A549 (cell line): ENCODE results near the gene ECPAS. TPM values are rescaled to one million over a fixed set of nuclear protein-coding genes. Genes with fewer than 3 reads are reported as not detected.

ENCODE experiments used
- ATAC-seq, 2 experiments: fragments of 200-7000 bp in 1 of 2; fragments of >200 bp in 1 of 2; cut with Nextera tagmentation in 1 of 2; cut with Tn5 transposase in 1 of 2; 3 replicates each; pipeline versions ENCODE4 v1.8.0 to v1.9.1; 2018 to 2020; ENCODE audit warnings: mild to moderate bottlenecking in 1 of 2, moderate library complexity in 1 of 2
- CTCF ChIA-PET: fragments of 300-600 bp; sonication (Branson Sonifier 250); formaldehyde crosslinking; extraction: SDS; loops from one replicate; lab custom pipeline; 2021; ENCODE audit warnings: antibody characterized with exemption, inconsistent platforms; lab: Yijun Ruan, JAX
- POLR2A ChIA-PET: fragments of 350-600 bp; formaldehyde crosslinking; extraction: SDS; loops from one replicate; lab custom pipeline; 2021; ENCODE audit warnings: antibody characterized with exemption, inconsistent platforms; lab: Yijun Ruan, JAX
- DNase-seq, 2 experiments: peaks; one replicate each; pipeline versions ENCODE4 v3.0.0 to v3.0.0-alpha.2; 2011 to 2016; ENCODE audit warnings: low read depth in 1 of 2, low spot score in 1 of 2
- FAIRE-seq: peaks from 2 replicates; lab custom pipeline; 2011; peaks lifted over from hg19 to GRCh38; lab: Jason Lieb, UNC
- H3K27ac ChIP-seq, 2 experiments: fragments of >200 bp; sonication (Bioruptor Twin); formaldehyde crosslinking; 3 replicates each; pipeline ENCODE4 v1.5.1; 2016 to 2017
- H3K4me1 ChIP-seq: fragments of >200 bp; sonication (Bioruptor Twin); formaldehyde crosslinking; 3 replicates; pipeline ENCODE4 v1.6.1; 2016
- H3K4me2 ChIP-seq: fragments of >200 bp; sonication (Bioruptor Twin); formaldehyde crosslinking; 3 replicates; pipeline ENCODE4 v1.6.1; 2016
- H3K4me3 ChIP-seq: fragments of >200 bp; sonication (Bioruptor Twin); formaldehyde crosslinking; 3 replicates; pipeline ENCODE4 v1.5.1; 2016
- H3K9me3 ChIP-seq: fragments of >200 bp; sonication (Bioruptor Twin); formaldehyde crosslinking; 3 replicates; pipeline ENCODE4 v1.6.1; 2016
- ATOH8 ChIP-seq: fragments of 250-450 bp; sonication (Bioruptor Pico); IDR thresholded peaks from 2 replicates; pipeline ENCODE4 v1.5.0; 2020; ENCODE audit warnings: low read depth, mild to moderate bottlenecking, moderate library complexity
- E2F6 ChIP-seq: IDR thresholded peaks from 2 replicates; pipeline ENCODE4 v1.6.1; 2012; ENCODE audit warnings: low read depth, borderline replicate concordance
- EP300 ChIP-seq, 2 experiments: fragments of >200 bp; sonication (Bioruptor Twin); formaldehyde crosslinking; IDR thresholded peaks; 2 replicates in 1 of 2; 3 replicates in 1 of 2; pipeline ENCODE4 v1.6.1; 2016 to 2017
- FOSL2 ChIP-seq, 2 experiments: fragments of 450-650 bp in 1 of 2; fragments of >200 bp in 1 of 2; sonication (Bioruptor Twin) in 1 of 2; formaldehyde crosslinking; IDR thresholded peaks; 2 replicates each; pipeline versions ENCODE4 v1.5.0 to v1.6.1; 2016 to 2020; ENCODE audit warnings: mild to moderate bottlenecking in 1 of 2, moderate library complexity in 1 of 2
- HDAC2 ChIP-seq: fragments of 200-600 bp; sonication (generic); IDR thresholded peaks from 2 replicates; pipeline ENCODE4 v1.6.1; 2016
- HEYL ChIP-seq: fragments of 250-450 bp; sonication (Bioruptor Pico); IDR thresholded peaks from 2 replicates; pipeline ENCODE4 v1.8.0; 2021; ENCODE audit warnings: mild to moderate bottlenecking, moderate library complexity
- HMGXB4 ChIP-seq: fragments of 250-450 bp; sonication (Bioruptor Pico); IDR thresholded peaks from 2 replicates; pipeline ENCODE4 v1.5.0; 2021; ENCODE audit warnings: mild to moderate bottlenecking, moderate library complexity, borderline replicate concordance
- HOXA7 ChIP-seq: fragments of 250-450 bp; sonication (Bioruptor Pico); IDR thresholded peaks from 2 replicates; pipeline ENCODE4 v1.5.0; 2020; ENCODE audit warnings: mild to moderate bottlenecking, moderate library complexity
- JUN ChIP-seq, 2 experiments: fragments of >200 bp; sonication (Bioruptor Twin); formaldehyde crosslinking; IDR thresholded peaks; 2 replicates in 1 of 2; 3 replicates in 1 of 2; pipeline ENCODE4 v1.6.1; 2016 to 2017
- JUNB ChIP-seq: fragments of >200 bp; sonication (Bioruptor Twin); formaldehyde crosslinking; IDR thresholded peaks from 2 replicates; pipeline ENCODE4 v1.6.1; 2016
- MYC ChIP-seq: IDR thresholded peaks from 2 replicates; pipeline ENCODE4 v1.6.1; 2012; ENCODE audit warnings: mild to moderate bottlenecking, inconsistent platforms, low read length, improper control_type of control experiment, borderline replicate concordance
- NPAS2 ChIP-seq: fragments of 250-450 bp; sonication (Bioruptor Pico); IDR thresholded peaks from 2 replicates; pipeline ENCODE4 v1.8.0; 2022; ENCODE audit warnings: mild to moderate bottlenecking, moderate library complexity, borderline replicate concordance
- NR3C1 ChIP-seq: fragments of >200 bp; sonication (Bioruptor Twin); formaldehyde crosslinking; IDR thresholded peaks from 3 replicates; pipeline ENCODE4 v1.6.1; 2017
- PHF8 ChIP-seq: fragments of 200-600 bp; sonication (generic); IDR thresholded peaks from 2 replicates; pipeline ENCODE4 v1.6.1; 2016; ENCODE audit warnings: low read depth, mild to moderate bottlenecking, antibody characterized with exemption, moderate library complexity, borderline replicate concordance
- POLR2A ChIP-seq: IDR thresholded peaks from 2 replicates; pipeline ENCODE4 v1.6.1; 2012; ENCODE audit warnings: mild to moderate bottlenecking, low read length
- RCOR1 ChIP-seq: fragments of 150-350 bp; IDR thresholded peaks from 2 replicates; pipeline ENCODE4 v1.6.1; 2014; ENCODE audit warnings: antibody characterized with exemption, low read length, low read depth
- RFX5 ChIP-seq: fragments of 450-650 bp; IDR thresholded peaks from 2 replicates; pipeline ENCODE4 v1.7.1; 2014; ENCODE audit warnings: antibody characterized with exemption, mild to moderate bottlenecking, moderate library complexity
- SREBF2 ChIP-seq: fragments of 450-650 bp; IDR thresholded peaks from 2 replicates; pipeline ENCODE4 v1.6.1; 2014; ENCODE audit warnings: mild to moderate bottlenecking, moderate library complexity
- TP53 ChIP-seq: fragments of 250-450 bp; sonication (Bioruptor Pico); IDR thresholded peaks from 2 replicates; pipeline ENCODE4 v1.5.0; 2021; ENCODE audit warnings: mild to moderate bottlenecking, moderate library complexity
- ZSCAN20 ChIP-seq: fragments of 250-450 bp; sonication (Bioruptor Pico); IDR thresholded peaks from 2 replicates; pipeline ENCODE4 v1.8.0; 2022; ENCODE audit warnings: mild to moderate bottlenecking, moderate library complexity
- WGBS: methylation state at CpG from one replicate; pipeline ENCODE4 v1.1.6; 2017; ENCODE audit errors: missing lambda C conversion rate; 5-methylcytosine and 5-hydroxymethylcytosine counted together
- polyA plus RNA-seq, 4 experiments: library from polyadenylated mRNA; depleted of rRNA in 3 of 4; stranded (reverse); fragments of >200 nt; fragmentation: RNase III in 1 of 4; extraction: RNeasy Plus Mini Kit Qiagen cat#74134 plus additional on column Dnase treatment in 1 of 4; gene quantifications; 2 replicates in 3 of 4; 3 replicates in 1 of 4; pipeline ENCODE4 v1.2.3, GENCODE V29; 2011 to 2017

ECPAS gene
- polyA plus RNA-seq, 2 of the 4 experiments (the other 2 are of a cell fraction) = 40.1 to 73.6 TPM

- ATAC-seq = no peak
- 91% methylated on average over 2 of the region's 2 CpGs for WGBS
- no peak for FAIRE-seq
- H3K4me1 ChIP-seq = peaks cover 15% of the 10 kb centered on the region
- ChIA-PET CTCF (interaction anchor here (1.2 kb wide), 1 partner anchor 12 kb away, joined by 4 read pairs; no protein-coding TSS in a partner anchor), POLR2A (no interaction called here)
- no peak overlapping the region for H3K4me2 ChIP-seq
- TF ChIP-seq HEYL (CRISPR knock-in tag) (no peak), NPAS2 (CRISPR knock-in tag) (no peak), RFX5 (no peak), FOSL2 (IDR thresholded peaks at IDR 0.05) (no peak), FOSL2 (CRISPR knock-in tag; IDR thresholded peaks at IDR 0.05) (no peak), RCOR1 (no peak), POLR2A (no peak), ATOH8 (CRISPR knock-in tag) (no peak)
- no peak overlapping the region for H3K27ac ChIP-seq
- H3K4me3 ChIP-seq = no peak overlapping the region
- no peaks in the 10 kb centered on the region for H3K9me3 ChIP-seq
- DNase-seq = no peak
Observed at GRCh38 chr9:111360881-111361280, 123.3 kb downstream of the ECPAS start.

- Histone ChIP-seq H3K4me1 (peaks cover 16% of the 10 kb centered on the region), H3K9me3 (no peaks in the 10 kb centered on the region), H3K4me3 (peak overlapping the region; percentile 35), H3K4me2 (peak overlapping the region; percentile 72), H3K27ac (peak overlapping the region; percentile 72 to 84)
- peak; percentile 90 to 93 for ATAC-seq
- DNase-seq = peak; percentile 75 to 79
- FAIRE-seq = peak; percentile 68
- 0 out of 5 replicates have a peak, but pooled peaks have one; percentile 26 to 35 for TF ChIP-seq JUN (IDR thresholded peaks at IDR 0.05)
- TF ChIP-seq HOXA7 (CRISPR knock-in tag) = no peak
- 0 out of 2 replicates have a peak, but pooled peaks have one; percentile 20 for TF ChIP-seq E2F6
- peak; percentile 68 for TF ChIP-seq FOSL2 (IDR thresholded peaks at IDR 0.05)
- peak; percentile 78 for TF ChIP-seq FOSL2 (CRISPR knock-in tag; IDR thresholded peaks at IDR 0.05)
- peak; percentile 73 for TF ChIP-seq JUNB
- ChIA-PET POLR2A (interaction anchor here (0.6 to 1.0 kb wide), 7 partner anchors 10 to 655 kb away, joined by 3 to 6 read pairs (median 3); partner anchors contain the start of gene DNAJC25), CTCF (no interaction called here)
- WGBS = 13% methylated on average over 11 of the region's 11 CpGs
Observed at GRCh38 chr9:111356481-111357244, 127.5 kb downstream of the ECPAS start.

- Histone ChIP-seq H3K27ac (no peak overlapping the region), H3K4me1 (peaks cover 39% of the 10 kb centered on the region), H3K4me2 (no peak overlapping the region)
- WGBS = 49% methylated on average over 2 of the region's 2 CpGs
- DNase-seq (no peak), ATAC-seq (no peak)
- POLR2A ChIA-PET = no interaction called here
- TF ChIP-seq MYC (no peak), SREBF2 (no peak), JUN (IDR thresholded peaks at IDR 0.05) (no peak), HDAC2 (no peak), HMGXB4 (CRISPR knock-in tag) (no peak), EP300 (IDR thresholded peaks at IDR 0.05) (no peak), PHF8 (no peak), NR3C1 (no peak), ZSCAN20 (CRISPR knock-in tag) (no peak), JUNB (no peak), NPAS2 (CRISPR knock-in tag) (no peak), TP53 (CRISPR knock-in tag) (no peak), RCOR1 (no peak)
- TF ChIP-seq, all 56 proteins: peak for 0
- FAIRE-seq = no peak
- Histone ChIP-seq H3K4me3 (no peak overlapping the region), H3K9me3 (no peaks in the 10 kb centered on the region)
- CTCF ChIA-PET = interaction anchor here (1.1 kb wide), 1 partner anchor 18 kb away, joined by 3 read pairs; no protein-coding TSS in a partner anchor
Observed at GRCh38 chr9:111352545-111352944, 131.6 kb downstream of the ECPAS start.
